HEK293 (cell line): ENCODE data around the gene PIN1.

Experiments
- CTCF ChIA-PET: fragments of 350-600 bp; formaldehyde crosslinking; extraction: SDS; loops from one replicate; lab custom pipeline; 2021; ENCODE audit warnings: antibody characterized with exemption; lab: Yijun Ruan, JAX
- POLR2A ChIA-PET: fragments of 300-600 bp; formaldehyde crosslinking; extraction: SDS; loops from one replicate; lab custom pipeline; 2020; ENCODE audit warnings: antibody characterized with exemption, inconsistent platforms; lab: Yijun Ruan, JAX
- H3K27ac ChIP-seq: fragments of 200-500 bp; sonication (Bioruptor generic); 2 replicates; pipeline ENCODE4 v1.5.1; 2014; ENCODE audit warnings: low read depth, low read length, control low read depth, inconsistent platforms; ENCODE audit errors: extremely low read depth
- H3K36me3 ChIP-seq, 2 experiments: fragments of 200-500 bp in 1 of 2; sonication (Bioruptor generic) in 1 of 2; 1 replicate in 1 of 2; 2 replicates in 1 of 2; pipeline ENCODE4 v1.5.1; 2014 to 2017; ENCODE audit warnings: inconsistent platforms in 2 of 2, low read length in 2 of 2; ENCODE audit not compliant: control insufficient read depth in 2 of 2, insufficient read depth in 1 of 2
- H3K4me1 ChIP-seq: fragments of 200-500 bp; sonication (Bioruptor generic); 2 replicates; pipeline ENCODE4 v1.5.1; 2014; ENCODE audit warnings: mild to moderate bottlenecking, low read length, inconsistent platforms; ENCODE audit not compliant: control insufficient read depth, insufficient read depth
- H3K4me3 ChIP-seq: 2 replicates; pipeline ENCODE4 v1.5.1; 2011; ENCODE audit warnings: low read depth, mild to moderate bottlenecking, control low read depth, low read length, moderate library complexity
- H3K9me3 ChIP-seq: fragments of 200-500 bp; sonication (Bioruptor generic); 2 replicates; pipeline ENCODE4 v1.5.1; 2014; ENCODE audit warnings: low read depth, low read length, inconsistent platforms; ENCODE audit not compliant: control insufficient read depth, insufficient read depth
- GLIS1 ChIP-seq: fragments of 450-650 bp; formaldehyde crosslinking; IDR thresholded peaks from 2 replicates; pipeline ENCODE4 v1.5.1; 2016; ENCODE audit warnings: missing biosample characterization, missing genetic modification characterization
- GLIS2 ChIP-seq: fragments of 450-650 bp; formaldehyde crosslinking; IDR thresholded peaks from 2 replicates; pipeline ENCODE4 v1.5.1; 2016; ENCODE audit warnings: missing biosample characterization, missing genetic modification characterization
- KLF8 ChIP-seq: fragments of 450-650 bp; formaldehyde crosslinking; IDR thresholded peaks from 2 replicates; pipeline ENCODE4 v1.5.1; 2016; ENCODE audit warnings: missing biosample characterization, missing genetic modification characterization
- OVOL3 ChIP-seq: fragments of 450-650 bp; formaldehyde crosslinking; IDR thresholded peaks from 2 replicates; pipeline ENCODE4 v1.5.1; 2016; ENCODE audit warnings: missing biosample characterization, missing genetic modification characterization
- SCRT2 ChIP-seq: fragments of 450-650 bp; formaldehyde crosslinking; IDR thresholded peaks from 2 replicates; pipeline ENCODE4 v1.5.1; 2016; ENCODE audit warnings: missing biosample characterization, missing genetic modification characterization
- TCF7L2 ChIP-seq: IDR thresholded peaks from 2 replicates; pipeline ENCODE4 v1.6.1; 2011; ENCODE audit warnings: low read depth, mild to moderate bottlenecking, inconsistent platforms, low read length, moderate library complexity, borderline replicate concordance
- WT1 ChIP-seq: fragments of 450-650 bp; formaldehyde crosslinking; IDR thresholded peaks from 2 replicates; pipeline ENCODE4 v1.5.1; 2016; ENCODE audit warnings: missing biosample characterization, missing genetic modification characterization
- ZIC2 ChIP-seq: fragments of 450-650 bp; formaldehyde crosslinking; IDR thresholded peaks from 2 replicates; pipeline ENCODE4 v1.5.1; 2016; ENCODE audit warnings: missing biosample characterization, missing genetic modification characterization
- ZNF169 ChIP-seq: fragments of 450-650 bp; formaldehyde crosslinking; IDR thresholded peaks from 2 replicates; pipeline ENCODE4 v1.5.1; 2016; ENCODE audit warnings: missing biosample characterization, missing genetic modification characterization
- ZNF221 ChIP-seq: fragments of 450-650 bp; formaldehyde crosslinking; IDR thresholded peaks from 2 replicates; pipeline ENCODE4 v1.5.1; 2017; ENCODE audit warnings: missing biosample characterization, missing genetic modification characterization, borderline replicate concordance
- ZNF223 ChIP-seq: fragments of 450-650 bp; formaldehyde crosslinking; IDR thresholded peaks from 2 replicates; pipeline ENCODE4 v1.5.1; 2016; ENCODE audit warnings: missing biosample characterization, missing genetic modification characterization
- ZNF354C ChIP-seq: fragments of 450-650 bp; formaldehyde crosslinking; IDR thresholded peaks from 2 replicates; pipeline ENCODE4 v1.5.1; 2016; ENCODE audit warnings: missing biosample characterization, missing genetic modification characterization, low read depth, borderline replicate concordance
- ZNF654 ChIP-seq: fragments of 450-650 bp; formaldehyde crosslinking; IDR thresholded peaks from 2 replicates; pipeline ENCODE4 v1.5.1; 2016; ENCODE audit warnings: low read depth, missing biosample characterization, missing genetic modification characterization
- ZNF664 ChIP-seq: fragments of 450-650 bp; formaldehyde crosslinking; IDR thresholded peaks from 2 replicates; pipeline ENCODE4 v1.5.1; 2016; ENCODE audit warnings: missing biosample characterization, missing genetic modification characterization
- ZNF76 ChIP-seq: fragments of 450-650 bp; formaldehyde crosslinking; IDR thresholded peaks from 2 replicates; pipeline ENCODE4; 2016; ENCODE audit warnings: low read depth, missing biosample characterization, missing genetic modification characterization, borderline replicate concordance
- TF ChIP-seq, protein P1 (sequence below): fragments of 450-650 bp; formaldehyde crosslinking; IDR thresholded peaks from 2 replicates; pipeline ENCODE4 v1.5.1; 2016; ENCODE audit warnings: missing biosample characterization, missing genetic modification characterization
- TF ChIP-seq, protein P2 (sequence below): fragments of 450-650 bp; formaldehyde crosslinking; IDR thresholded peaks from 2 replicates; pipeline ENCODE4 v1.5.1; 2017; ENCODE audit warnings: missing biosample characterization, missing genetic modification characterization
- TF ChIP-seq, protein P3 (sequence below): fragments of 450-650 bp; formaldehyde crosslinking; IDR thresholded peaks from 2 replicates; pipeline ENCODE4 v1.5.1; 2016; ENCODE audit warnings: missing biosample characterization, missing genetic modification characterization
- TF ChIP-seq, protein P4 (sequence below): fragments of 450-650 bp; formaldehyde crosslinking; IDR thresholded peaks from 2 replicates; pipeline ENCODE4 v1.5.0; 2017; ENCODE audit warnings: missing biosample characterization, missing genetic modification characterization, borderline replicate concordance
- TF ChIP-seq, protein P5 (sequence below): fragments of 450-650 bp; formaldehyde crosslinking; IDR thresholded peaks from 2 replicates; pipeline ENCODE4 v1.5.1; 2016; ENCODE audit warnings: missing biosample characterization, missing genetic modification characterization

Gene PIN1

DNA sequence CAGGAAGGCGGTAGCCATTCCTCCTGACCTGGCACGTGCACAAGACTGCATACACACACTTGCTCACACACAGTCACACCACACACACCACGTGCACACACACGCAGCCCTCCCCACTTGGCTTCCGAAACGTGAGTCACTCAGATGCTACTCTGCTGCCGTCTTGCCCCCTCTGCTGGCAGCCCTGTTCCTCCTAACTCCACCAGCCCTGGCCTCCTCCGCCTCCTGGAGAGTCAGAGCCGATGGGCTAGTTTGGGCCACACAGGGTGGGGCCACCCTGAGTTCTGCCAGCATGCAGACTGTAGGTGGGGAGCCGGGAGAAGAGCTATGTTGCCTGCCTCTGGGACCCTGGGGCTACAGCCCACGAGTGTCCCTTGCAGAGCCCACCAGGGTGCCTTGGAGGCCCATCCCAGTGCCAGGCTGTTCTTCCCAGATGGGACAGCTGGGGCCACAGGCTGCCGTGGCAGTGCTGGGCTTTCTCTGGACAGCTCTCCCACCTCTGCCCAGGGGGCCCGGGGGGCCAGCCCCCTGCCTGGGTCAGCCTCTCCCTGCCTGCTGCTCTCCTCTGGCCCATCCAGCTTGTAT lies 12.1 kb downstream of the PIN1 start (continued):
- TF ChIP-seq, protein P1, sequence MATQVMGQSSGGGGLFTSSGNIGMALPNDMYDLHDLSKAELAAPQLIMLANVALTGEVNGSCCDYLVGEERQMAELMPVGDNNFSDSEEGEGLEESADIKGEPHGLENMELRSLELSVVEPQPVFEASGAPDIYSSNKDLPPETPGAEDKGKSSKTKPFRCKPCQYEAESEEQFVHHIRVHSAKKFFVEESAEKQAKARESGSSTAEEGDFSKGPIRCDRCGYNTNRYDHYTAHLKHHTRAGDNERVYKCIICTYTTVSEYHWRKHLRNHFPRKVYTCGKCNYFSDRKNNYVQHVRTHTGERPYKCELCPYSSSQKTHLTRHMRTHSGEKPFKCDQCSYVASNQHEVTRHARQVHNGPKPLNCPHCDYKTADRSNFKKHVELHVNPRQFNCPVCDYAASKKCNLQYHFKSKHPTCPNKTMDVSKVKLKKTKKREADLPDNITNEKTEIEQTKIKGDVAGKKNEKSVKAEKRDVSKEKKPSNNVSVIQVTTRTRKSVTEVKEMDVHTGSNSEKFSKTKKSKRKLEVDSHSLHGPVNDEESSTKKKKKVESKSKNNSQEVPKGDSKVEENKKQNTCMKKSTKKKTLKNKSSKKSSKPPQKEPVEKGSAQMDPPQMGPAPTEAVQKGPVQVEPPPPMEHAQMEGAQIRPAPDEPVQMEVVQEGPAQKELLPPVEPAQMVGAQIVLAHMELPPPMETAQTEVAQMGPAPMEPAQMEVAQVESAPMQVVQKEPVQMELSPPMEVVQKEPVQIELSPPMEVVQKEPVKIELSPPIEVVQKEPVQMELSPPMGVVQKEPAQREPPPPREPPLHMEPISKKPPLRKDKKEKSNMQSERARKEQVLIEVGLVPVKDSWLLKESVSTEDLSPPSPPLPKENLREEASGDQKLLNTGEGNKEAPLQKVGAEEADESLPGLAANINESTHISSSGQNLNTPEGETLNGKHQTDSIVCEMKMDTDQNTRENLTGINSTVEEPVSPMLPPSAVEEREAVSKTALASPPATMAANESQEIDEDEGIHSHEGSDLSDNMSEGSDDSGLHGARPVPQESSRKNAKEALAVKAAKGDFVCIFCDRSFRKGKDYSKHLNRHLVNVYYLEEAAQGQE (tag by site-specific recombination) = no peak
- no peak for TF ChIP-seq TCF7L2
- TF ChIP-seq ZIC2 = peak; percentile 98
- peak; percentile 65 for TF ChIP-seq GLIS2 (tag by site-specific recombination)
- TF ChIP-seq, protein P2, sequence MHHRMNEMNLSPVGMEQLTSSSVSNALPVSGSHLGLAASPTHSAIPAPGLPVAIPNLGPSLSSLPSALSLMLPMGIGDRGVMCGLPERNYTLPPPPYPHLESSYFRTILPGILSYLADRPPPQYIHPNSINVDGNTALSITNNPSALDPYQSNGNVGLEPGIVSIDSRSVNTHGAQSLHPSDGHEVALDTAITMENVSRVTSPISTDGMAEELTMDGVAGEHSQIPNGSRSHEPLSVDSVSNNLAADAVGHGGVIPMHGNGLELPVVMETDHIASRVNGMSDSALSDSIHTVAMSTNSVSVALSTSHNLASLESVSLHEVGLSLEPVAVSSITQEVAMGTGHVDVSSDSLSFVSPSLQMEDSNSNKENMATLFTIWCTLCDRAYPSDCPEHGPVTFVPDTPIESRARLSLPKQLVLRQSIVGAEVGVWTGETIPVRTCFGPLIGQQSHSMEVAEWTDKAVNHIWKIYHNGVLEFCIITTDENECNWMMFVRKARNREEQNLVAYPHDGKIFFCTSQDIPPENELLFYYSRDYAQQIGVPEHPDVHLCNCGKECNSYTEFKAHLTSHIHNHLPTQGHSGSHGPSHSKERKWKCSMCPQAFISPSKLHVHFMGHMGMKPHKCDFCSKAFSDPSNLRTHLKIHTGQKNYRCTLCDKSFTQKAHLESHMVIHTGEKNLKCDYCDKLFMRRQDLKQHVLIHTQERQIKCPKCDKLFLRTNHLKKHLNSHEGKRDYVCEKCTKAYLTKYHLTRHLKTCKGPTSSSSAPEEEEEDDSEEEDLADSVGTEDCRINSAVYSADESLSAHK (tag by site-specific recombination) = no peak
- TF ChIP-seq WT1 (tag by site-specific recombination) = no peak; the same call in 1 of the 2 replicates
- no peak for TF ChIP-seq ZNF354C (tag by site-specific recombination)
- TF ChIP-seq, all 188 proteins: peak for 29

DNA sequence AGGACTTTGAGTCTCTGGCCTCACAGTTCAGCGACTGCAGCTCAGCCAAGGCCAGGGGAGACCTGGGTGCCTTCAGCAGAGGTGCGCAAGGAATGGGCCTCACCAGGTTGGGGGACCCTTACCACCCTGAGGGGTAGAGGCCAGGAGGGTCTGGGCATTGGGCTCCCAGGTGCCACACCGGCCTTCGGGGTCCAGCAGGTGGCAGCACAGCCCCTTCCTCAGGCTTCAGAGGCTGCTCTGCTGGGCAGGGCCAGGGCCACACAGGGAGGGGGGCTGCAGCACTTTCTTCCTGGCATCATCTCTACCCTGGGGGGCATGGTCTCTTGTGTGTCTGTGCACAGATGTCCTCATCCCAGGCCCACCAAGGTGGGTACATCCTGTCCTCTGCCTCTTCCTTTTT lies 12.9 kb downstream of the PIN1 start:
- CTCF ChIA-PET = interaction anchor here (1.1 kb wide), 1 partner anchor 50 kb away, joined by 6 read pairs; no protein-coding TSS in a partner anchor
- no peak overlapping the region for H3K27ac ChIP-seq
- no peak overlapping the region for H3K4me3 ChIP-seq
- POLR2A ChIA-PET = no interaction called here
- H3K4me1 ChIP-seq = no peaks in the 10 kb centered on the region
- H3K9me3 ChIP-seq = no peaks in the 10 kb centered on the region
- TF ChIP-seq ZNF664 (tag by site-specific recombination) (no peak), OVOL3 (tag by site-specific recombination) (no peak), ZNF654 (tag by site-specific recombination) (peak; percentile 45), SCRT2 (no peak), ZNF76 (tag by site-specific recombination) (no peak), KLF8 (tag by site-specific recombination) (no peak), GLIS1 (tag by site-specific recombination) (0 out of 2 replicates have a peak, but pooled peaks have one; percentile 5), ZNF223 (no peak), ZNF169 (no peak), ZNF221 (tag by site-specific recombination) (no peak)
- TF ChIP-seq, protein P3, sequence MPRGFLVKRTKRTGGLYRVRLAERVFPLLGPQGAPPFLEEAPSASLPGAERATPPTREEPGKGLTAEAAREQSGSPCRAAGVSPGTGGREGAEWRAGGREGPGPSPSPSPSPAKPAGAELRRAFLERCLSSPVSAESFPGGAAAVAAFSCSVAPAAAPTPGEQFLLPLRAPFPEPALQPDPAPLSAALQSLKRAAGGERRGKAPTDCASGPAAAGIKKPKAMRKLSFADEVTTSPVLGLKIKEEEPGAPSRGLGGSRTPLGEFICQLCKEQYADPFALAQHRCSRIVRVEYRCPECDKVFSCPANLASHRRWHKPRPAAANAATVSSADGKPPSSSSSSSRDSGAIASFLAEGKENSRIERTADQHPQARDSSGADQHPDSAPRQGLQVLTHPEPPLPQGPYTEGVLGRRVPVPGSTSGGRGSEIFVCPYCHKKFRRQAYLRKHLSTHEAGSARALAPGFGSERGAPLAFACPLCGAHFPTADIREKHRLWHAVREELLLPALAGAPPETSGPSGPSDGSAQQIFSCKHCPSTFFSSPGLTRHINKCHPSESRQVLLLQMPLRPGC (tag by site-specific recombination) = no peak
- TF ChIP-seq, protein P4, sequence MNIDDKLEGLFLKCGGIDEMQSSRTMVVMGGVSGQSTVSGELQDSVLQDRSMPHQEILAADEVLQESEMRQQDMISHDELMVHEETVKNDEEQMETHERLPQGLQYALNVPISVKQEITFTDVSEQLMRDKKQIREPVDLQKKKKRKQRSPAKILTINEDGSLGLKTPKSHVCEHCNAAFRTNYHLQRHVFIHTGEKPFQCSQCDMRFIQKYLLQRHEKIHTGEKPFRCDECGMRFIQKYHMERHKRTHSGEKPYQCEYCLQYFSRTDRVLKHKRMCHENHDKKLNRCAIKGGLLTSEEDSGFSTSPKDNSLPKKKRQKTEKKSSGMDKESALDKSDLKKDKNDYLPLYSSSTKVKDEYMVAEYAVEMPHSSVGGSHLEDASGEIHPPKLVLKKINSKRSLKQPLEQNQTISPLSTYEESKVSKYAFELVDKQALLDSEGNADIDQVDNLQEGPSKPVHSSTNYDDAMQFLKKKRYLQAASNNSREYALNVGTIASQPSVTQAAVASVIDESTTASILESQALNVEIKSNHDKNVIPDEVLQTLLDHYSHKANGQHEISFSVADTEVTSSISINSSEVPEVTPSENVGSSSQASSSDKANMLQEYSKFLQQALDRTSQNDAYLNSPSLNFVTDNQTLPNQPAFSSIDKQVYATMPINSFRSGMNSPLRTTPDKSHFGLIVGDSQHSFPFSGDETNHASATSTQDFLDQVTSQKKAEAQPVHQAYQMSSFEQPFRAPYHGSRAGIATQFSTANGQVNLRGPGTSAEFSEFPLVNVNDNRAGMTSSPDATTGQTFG (tag by site-specific recombination) = 0 out of 2 replicates have a peak, but pooled peaks have one; percentile 2
- TF ChIP-seq, protein P5, sequence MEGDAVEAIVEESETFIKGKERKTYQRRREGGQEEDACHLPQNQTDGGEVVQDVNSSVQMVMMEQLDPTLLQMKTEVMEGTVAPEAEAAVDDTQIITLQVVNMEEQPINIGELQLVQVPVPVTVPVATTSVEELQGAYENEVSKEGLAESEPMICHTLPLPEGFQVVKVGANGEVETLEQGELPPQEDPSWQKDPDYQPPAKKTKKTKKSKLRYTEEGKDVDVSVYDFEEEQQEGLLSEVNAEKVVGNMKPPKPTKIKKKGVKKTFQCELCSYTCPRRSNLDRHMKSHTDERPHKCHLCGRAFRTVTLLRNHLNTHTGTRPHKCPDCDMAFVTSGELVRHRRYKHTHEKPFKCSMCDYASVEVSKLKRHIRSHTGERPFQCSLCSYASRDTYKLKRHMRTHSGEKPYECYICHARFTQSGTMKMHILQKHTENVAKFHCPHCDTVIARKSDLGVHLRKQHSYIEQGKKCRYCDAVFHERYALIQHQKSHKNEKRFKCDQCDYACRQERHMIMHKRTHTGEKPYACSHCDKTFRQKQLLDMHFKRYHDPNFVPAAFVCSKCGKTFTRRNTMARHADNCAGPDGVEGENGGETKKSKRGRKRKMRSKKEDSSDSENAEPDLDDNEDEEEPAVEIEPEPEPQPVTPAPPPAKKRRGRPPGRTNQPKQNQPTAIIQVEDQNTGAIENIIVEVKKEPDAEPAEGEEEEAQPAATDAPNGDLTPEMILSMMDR = peak; percentile 72
- peaks cover 5 to 78% of the 10 kb centered on the region in 2 experiments; a peak in 2 of 3 replicates for H3K36me3 ChIP-seq
